ENCODE results near the gene NR4A2. TPM values are rescaled to one million over a fixed set of nuclear protein-coding genes. Genes with fewer than 3 reads are reported as not detected.
A peak's percentile ranks its signal among the peaks of the same experiment; 100 is the strongest.

The NR4A2 gene
- total RNA-seq, 1 experiment from 2014 or later, result 17.9 TPM

GRCh38 chr2:156339865-156340264, 7.3 kb upstream of the NR4A2 start (continued):
- no peak for TF ChIP-seq ZBTB33 (IDR thresholded peaks at IDR 0.05; ENCODE audit: extremely low read depth, insufficient replicate concordance, low read length)

GRCh38 chr2:156339110-156339847, 6.8 kb upstream of the NR4A2 start:
- ChIA-PET CTCF (interaction anchor here (1.2 kb wide), 1 partner anchor 250 kb away, joined by 3 read pairs; no protein-coding TSS in a partner anchor), POLR2A (no interaction called here), RAD21 (ENCODE audit: low non-redundant PET in 1 of 2, low total read pairs in 2 of 2, uncharacterized antibody in 2 of 2, unreplicated experiment in 2 of 2) (interaction anchor here in 1 of 2 experiments (1.1 kb wide), 1 partner anchor 61 kb away, joined by 4 read pairs; no protein-coding TSS in a partner anchor)
- Histone ChIP-seq H3K27me3 (ENCODE audit: insufficient read depth, low read length) (no peaks in the 10 kb centered on the region), H3K27ac (ENCODE audit: low read depth, low read length) (peak overlapping the region; percentile 99), H3K9ac (ENCODE audit: low read length) (peak overlapping the region; percentile 91), H3K4me3 (replicated peaks in 1 of 2; ENCODE audit: low read depth in 1 of 2, low read length in 2 of 2) (peak overlapping the region in 1 of 2 experiments; percentile 71; a peak in 1 of 4 replicates), H4K20me1 (ENCODE audit: insufficient read depth) (no peaks in the 10 kb centered on the region), H2AFZ (ENCODE audit: low read depth, low read length, poor library complexity, severe bottlenecking) (no peak overlapping the region), H3K4me1 (ENCODE audit: control insufficient read depth in 1 of 2, insufficient read depth in 2 of 2, low read length in 2 of 2) (peaks cover 62 to 83% of the 10 kb centered on the region in 2 experiments), H3K4me2 (ENCODE audit: low read length) (peak overlapping the region; percentile 85), H3K79me2 (ENCODE audit: insufficient read depth, low read length) (peaks cover 25% of the 10 kb centered on the region), H3K9me2 (ENCODE audit: insufficient read depth) (no peaks in the 10 kb centered on the region), H3K36me3 (ENCODE audit: control insufficient read depth in 1 of 2, insufficient read depth in 2 of 2, low read length in 2 of 2) (no peaks in the 10 kb centered on the region), H3K9me3 (ENCODE audit: control insufficient read depth in 1 of 2, insufficient read depth in 1 of 2, low read depth in 1 of 2, low read length in 2 of 2) (no peaks in the 10 kb centered on the region)
- DNase-seq (ENCODE audit: low read depth, low spot score) (peak; percentile 93), ATAC-seq (no peak)
- BruUV-seq (replicated peaks), result no TSS peak
- intact Hi-C loops (cut with micrococcal nuclease), result loop anchor here (10.0 kb wide), 2 partner anchors 856 to 964 kb away; no protein-coding TSS in a partner anchor
- no peak for TF ChIP-seq ZNF274 (IDR thresholded peaks at IDR 0.05; ENCODE audit: low read depth, low read length)
- TF ChIP-seq CBX3 (IDR thresholded peaks at IDR 0.05; ENCODE audit: low read depth), result no peak
- TF ChIP-seq SRF (IDR thresholded peaks at IDR 0.05; ENCODE audit: low read depth), result no peak
- TF ChIP-seq ELF1 (IDR thresholded peaks at IDR 0.05; ENCODE audit: borderline replicate concordance, low read depth), result no peak
- TF ChIP-seq FOSL1 (IDR thresholded peaks at IDR 0.05; ENCODE audit: low read depth), result no peak
- TF ChIP-seq POLR2AphosphoS5 (IDR thresholded peaks at IDR 0.05; ENCODE audit: low read depth, low read length), result peak; percentile 46; the same call in 1 of the 2 replicates
- no peak for TF ChIP-seq CEBPB (IDR thresholded peaks at IDR 0.05; ENCODE audit: low read depth)
- TF ChIP-seq REST (IDR thresholded peaks at IDR 0.05; ENCODE audit: low read depth), result no peak
- TF ChIP-seq YY1 (IDR thresholded peaks at IDR 0.05; ENCODE audit: extremely low read depth, insufficient replicate concordance, low read depth, low read length), result peak; percentile 47
- no peak for TF ChIP-seq RAD21 (IDR thresholded peaks at IDR 0.05; ENCODE audit: low read depth)
- no peak for TF ChIP-seq POLR2A (IDR thresholded peaks at IDR 0.05; ENCODE audit: borderline replicate concordance, extremely low read depth, insufficient read depth, insufficient read length)
- TF ChIP-seq EGR1 (IDR thresholded peaks at IDR 0.05; ENCODE audit: low read depth), result no peak
- peak; percentile 99 for TF ChIP-seq TCF7L2 (IDR thresholded peaks at IDR 0.05; ENCODE audit: borderline replicate concordance, extremely low read depth, insufficient read depth, insufficient read length)
- TF ChIP-seq ZBTB33 (IDR thresholded peaks at IDR 0.05; ENCODE audit: extremely low read depth, insufficient replicate concordance, low read length), result no peak
- TF ChIP-seq EZH2 (IDR thresholded peaks at IDR 0.05), result no peak
- no peak for TF ChIP-seq JUND (IDR thresholded peaks at IDR 0.05)
